ELF-1 (cell line): ENCODE measurements around the gene CCDC6.
"Not testable (repeated sequence)": the region's sequence is repeated elsewhere in the genome, so short reads cannot be mapped to it uniquely, and the experiment has no call there.

ENCODE experiments used
- DNase-seq: peaks from one replicate; pipeline ENCODE4 v3.0.0-alpha.2; 2016; ENCODE audit warnings: low read depth, low spot score

CCDC6 gene

GRCh38 chr10:59880971-59881510 lies 25.3 kb downstream of the CCDC6 start:
- no peak for DNase-seq

- no peak for DNase-seq
Measured at GRCh38 chr10:59880019-59880717, 26.2 kb downstream of the CCDC6 start.

DNA sequence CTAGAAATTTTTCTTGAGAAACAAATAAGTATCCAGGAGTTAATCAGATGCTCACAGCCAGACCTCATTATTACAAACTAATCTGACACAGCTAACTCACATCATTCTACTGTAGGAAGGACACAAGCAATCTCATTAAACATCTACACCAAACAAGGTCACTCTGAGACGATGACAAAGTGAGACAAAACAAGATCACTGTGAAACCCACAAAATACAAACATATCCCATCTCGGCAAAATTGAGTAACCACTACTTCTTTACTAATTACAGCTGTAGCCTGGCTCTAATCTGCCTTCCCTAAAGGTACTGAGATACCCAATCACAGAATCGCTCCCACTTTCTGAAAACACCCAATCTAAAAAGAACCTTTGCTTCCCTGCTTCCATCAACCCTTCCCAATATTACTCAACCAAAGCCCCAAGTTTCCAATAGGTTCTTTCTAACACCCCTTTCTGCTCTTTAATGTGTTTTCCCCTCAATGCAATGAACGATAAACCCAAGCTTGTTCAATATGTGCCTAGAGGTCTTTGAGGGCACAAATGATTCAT lies 26.9 kb downstream of the CCDC6 start:
- no peak for DNase-seq

DNA sequence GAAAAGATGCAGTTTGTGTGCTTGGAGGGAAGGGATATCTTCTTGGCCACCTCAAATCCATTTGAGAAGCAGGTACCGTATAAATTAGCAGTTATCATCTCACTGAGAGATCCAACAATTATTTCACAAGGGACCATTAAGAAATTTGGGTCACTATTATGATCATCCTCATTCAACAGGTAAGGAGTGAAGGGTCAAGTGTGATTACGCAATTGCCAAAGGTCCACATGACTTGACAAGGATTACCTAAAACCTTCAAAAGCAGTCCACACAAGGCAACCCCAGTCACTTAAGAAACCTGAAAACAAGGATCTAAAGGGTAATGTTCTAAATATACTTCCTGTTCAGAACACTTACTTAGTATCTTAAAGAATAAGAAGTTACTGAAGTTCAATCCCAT lies 27.4 kb downstream of the CCDC6 start:
- DNase-seq = no peak

GRCh38 chr10:59878289-59878688 lies 28.1 kb downstream of the CCDC6 start:
- no peak for DNase-seq

DNA sequence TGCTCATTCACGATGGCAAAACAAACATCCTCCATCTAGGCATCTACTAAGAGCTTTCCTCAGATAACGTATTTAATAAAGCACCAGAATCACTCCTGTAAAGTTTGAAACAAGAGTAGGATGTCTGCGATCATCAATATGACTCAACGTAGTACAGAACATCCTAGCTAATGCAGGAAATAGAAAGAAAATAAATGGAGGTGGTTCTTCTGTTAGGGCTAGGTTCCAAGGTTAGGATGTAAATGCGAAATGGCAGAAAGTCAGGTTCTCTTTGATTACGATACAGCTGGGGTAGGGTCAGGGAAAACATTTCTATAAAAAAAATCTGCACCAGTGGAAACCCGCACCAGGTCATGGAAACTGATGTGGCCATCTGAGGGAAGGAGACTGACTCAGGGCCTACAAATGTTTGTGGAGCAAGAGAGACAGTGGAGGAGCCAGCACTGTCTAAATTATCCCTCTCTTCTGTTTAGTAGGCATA lies 29.1 kb downstream of the CCDC6 start:
- DNase-seq = no peak

GRCh38 chr10:59876695-59877094 lies 29.7 kb downstream of the CCDC6 start:
- no peak for DNase-seq

GRCh38 chr10:59876208-59876607 lies 30.1 kb downstream of the CCDC6 start:
- DNase-seq = not testable (repeated sequence)

GRCh38 chr10:59873896-59874295 lies 32.5 kb downstream of the CCDC6 start:
- DNase-seq = no peak

DNA sequence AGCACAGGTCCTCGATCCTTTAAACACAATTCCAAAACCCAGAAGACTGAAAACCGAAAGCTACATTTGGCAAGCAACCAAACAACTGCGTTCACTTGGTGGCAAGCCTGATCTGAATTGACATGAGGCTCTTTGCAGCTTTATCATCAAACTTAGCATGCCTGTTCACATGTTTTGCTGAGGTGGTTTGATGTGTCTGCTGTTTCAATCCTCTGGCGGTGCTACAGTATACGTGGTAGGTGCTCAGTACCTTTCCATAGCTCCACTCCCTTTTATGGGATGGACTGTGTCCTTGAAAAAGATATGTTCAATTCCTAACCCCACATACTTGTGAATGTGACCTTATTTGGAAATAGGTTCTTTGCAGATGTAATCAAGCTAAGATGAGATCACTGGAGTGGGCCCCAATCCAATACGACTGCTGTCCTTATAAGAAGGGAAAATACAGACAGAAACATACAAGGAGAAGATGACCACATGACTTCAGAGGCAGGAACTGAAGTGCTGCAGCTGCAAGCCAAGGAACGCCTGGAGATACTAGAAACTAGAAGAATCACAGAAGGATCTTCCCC lies 33.4 kb downstream of the CCDC6 start:
- DNase-seq = no peak

GRCh38 chr10:59870152-59870551 lies 36.2 kb downstream of the CCDC6 start:
- DNase-seq = no peak

GRCh38 chr10:59869594-59869940 lies 36.8 kb downstream of the CCDC6 start:
- DNase-seq = no peak

- no peak for DNase-seq
Measured at GRCh38 chr10:59868696-59869593, 37.4 kb downstream of the CCDC6 start.

DNA sequence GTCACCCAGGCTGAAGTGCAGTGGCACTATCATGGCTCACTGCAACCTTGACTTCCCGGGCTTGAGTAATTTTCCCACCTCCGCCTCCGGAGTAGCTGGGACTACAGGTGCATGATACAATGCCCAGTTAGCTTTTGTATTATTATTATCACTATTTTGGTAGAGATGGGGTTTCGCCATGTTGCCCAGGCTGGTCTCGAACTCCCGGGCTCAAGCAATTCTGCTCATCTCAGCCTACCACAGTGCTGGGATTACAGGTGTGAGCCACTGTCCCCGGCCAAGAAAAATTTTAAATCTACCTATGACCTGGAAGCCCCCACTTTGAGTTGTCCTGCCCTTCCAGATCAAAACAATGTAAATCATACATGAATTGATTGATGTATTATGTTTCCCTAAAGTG lies 38.8 kb downstream of the CCDC6 start:
- DNase-seq = no peak

- peak; percentile 52 for DNase-seq
Measured at GRCh38 chr10:59865101-59865500, 41.3 kb downstream of the CCDC6 start.

- DNase-seq = no peak
Measured at GRCh38 chr10:59864141-59864962, 42.0 kb downstream of the CCDC6 start.

DNA sequence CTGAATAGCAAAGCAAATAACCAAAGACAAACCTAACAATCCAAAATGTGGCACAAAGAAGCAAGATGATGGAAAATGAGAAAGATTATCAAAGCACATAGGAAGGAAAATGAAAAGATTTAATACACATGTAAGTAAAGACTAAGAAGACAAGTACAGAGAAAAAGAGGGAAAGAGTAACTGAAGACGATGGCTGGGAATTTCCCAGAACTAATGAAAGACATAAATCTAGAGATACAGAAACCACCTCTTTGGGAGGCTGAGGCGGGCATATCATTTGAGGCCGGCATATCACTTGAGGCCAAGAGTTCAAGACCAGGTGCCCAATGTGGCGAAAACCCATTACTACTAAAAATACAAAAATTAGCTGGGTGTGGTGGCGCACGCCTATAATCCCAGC lies 46.8 kb downstream of the CCDC6 start:
- no peak for DNase-seq

DNA sequence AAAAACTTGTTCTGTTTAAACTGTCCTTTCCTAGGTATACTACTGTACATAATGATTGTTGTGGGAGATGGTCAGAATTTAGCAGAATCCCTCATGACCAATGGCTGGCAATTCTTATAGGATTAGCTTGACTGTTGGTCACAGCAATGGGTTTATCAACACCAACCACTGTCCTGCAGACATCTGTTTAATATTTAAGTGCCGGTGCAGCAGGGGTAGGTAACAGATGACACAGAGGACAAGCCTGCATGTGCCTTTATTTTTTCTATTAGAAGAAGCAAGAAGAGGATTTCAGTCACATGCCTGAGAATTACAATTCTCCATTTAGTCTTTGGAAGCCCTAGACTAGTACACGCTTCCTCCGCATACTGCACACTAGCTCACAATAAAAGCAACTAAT lies 48.4 kb downstream of the CCDC6 start:
- DNase-seq = no peak

- no peak for DNase-seq
Measured at GRCh38 chr10:59857049-59857448, 49.3 kb downstream of the CCDC6 start.

DNA sequence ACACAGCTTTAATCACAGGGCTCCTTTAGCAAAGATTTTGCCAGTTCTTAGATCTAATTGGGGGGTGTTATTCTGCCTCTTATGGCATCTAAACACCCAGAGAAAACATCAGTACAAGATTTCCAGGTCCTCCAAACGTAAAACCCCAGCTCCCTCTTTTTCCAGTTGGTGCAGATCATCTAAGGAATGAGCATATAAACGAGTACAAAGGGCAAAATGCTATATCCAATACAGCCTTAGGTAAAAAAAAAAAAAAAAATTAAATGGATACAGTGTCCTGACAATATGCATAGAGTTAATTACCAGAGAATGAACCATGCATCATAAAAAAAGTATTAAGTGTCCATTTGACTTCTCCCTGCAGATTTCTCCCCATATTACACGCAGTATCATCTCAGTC lies 50.3 kb downstream of the CCDC6 start:
- no peak for DNase-seq

DNA sequence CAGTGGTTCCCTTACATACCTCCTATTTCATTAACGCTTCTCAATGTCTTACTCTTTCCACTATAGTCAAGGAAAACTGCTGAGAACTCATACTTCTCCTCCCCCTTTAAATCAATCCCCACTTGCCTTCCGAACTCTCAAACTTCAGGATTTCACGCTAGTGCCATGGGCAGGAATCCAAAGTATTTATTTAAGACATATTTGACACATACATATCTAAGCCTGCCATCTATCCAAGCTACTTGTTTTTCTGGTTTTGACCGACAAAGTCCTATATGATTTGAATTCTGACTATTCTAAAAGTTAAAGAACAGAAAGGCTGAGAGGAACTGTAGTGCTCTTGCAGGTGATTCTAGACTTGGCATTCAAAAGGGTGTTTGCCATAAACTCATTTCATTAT lies 51.8 kb downstream of the CCDC6 start:
- DNase-seq = no peak
